Putamen (tissue), 1 donor: ENCODE results near the gene PSG1.
"Not testable (repeated sequence)": the region's sequence is repeated elsewhere in the genome, so short reads cannot be mapped to it uniquely, and the experiment has no call there.

Experiments used
- DNase-seq: peaks from one replicate; pipeline ENCODE4 v3.0.0-alpha.2; 2016; ENCODE audit warnings: low spot score

Gene PSG1

GRCh38 chr19:42881279-42881678 is 1.8 kb upstream of the PSG1 start:
- DNase-seq = not testable (repeated sequence)

- DNase-seq = not testable (repeated sequence)
Measured at GRCh38 chr19:42880621-42881020, 1.1 kb upstream of the PSG1 start.

- DNase-seq = not testable (repeated sequence)
Measured at GRCh38 chr19:42876596-42876995, 2.9 kb downstream of the PSG1 start.

- not testable (repeated sequence) for DNase-seq
Measured at GRCh38 chr19:42875881-42876280, 3.6 kb downstream of the PSG1 start.

GRCh38 chr19:42874901-42875813 is 4.4 kb downstream of the PSG1 start:
- DNase-seq = not testable (repeated sequence)

- not testable (repeated sequence) for DNase-seq
Measured at GRCh38 chr19:42874136-42874535, 5.4 kb downstream of the PSG1 start.

GRCh38 chr19:42872608-42873007 is 6.9 kb downstream of the PSG1 start:
- DNase-seq = no peak

- DNase-seq = no peak
Measured at GRCh38 chr19:42857544-42857867, 22.0 kb downstream of the PSG1 start.

GRCh38 chr19:42856866-42857543 is 22.5 kb downstream of the PSG1 start:
- DNase-seq = not testable (repeated sequence)

GRCh38 chr19:42854745-42855144 is 24.8 kb downstream of the PSG1 start:
- not testable (repeated sequence) for DNase-seq

GRCh38 chr19:42853231-42853630 is 26.3 kb downstream of the PSG1 start:
- not testable (repeated sequence) for DNase-seq

GRCh38 chr19:42852821-42853220 is 26.7 kb downstream of the PSG1 start:
- DNase-seq = not testable (repeated sequence)

- DNase-seq = not testable (repeated sequence)
Measured at GRCh38 chr19:42851718-42852280, 27.7 kb downstream of the PSG1 start.

GRCh38 chr19:42850981-42851717 is 28.4 kb downstream of the PSG1 start:
- no peak for DNase-seq

GRCh38 chr19:42846597-42846996 is 32.9 kb downstream of the PSG1 start:
- DNase-seq = no peak

- DNase-seq = not testable (repeated sequence)
Measured at GRCh38 chr19:42843631-42844030, 35.9 kb downstream of the PSG1 start.

- DNase-seq = not testable (repeated sequence)
Measured at GRCh38 chr19:42832746-42833442, 46.6 kb downstream of the PSG1 start.

- not testable (repeated sequence) for DNase-seq
Measured at GRCh38 chr19:42832023-42832680, 47.4 kb downstream of the PSG1 start.

GRCh38 chr19:42831221-42832019 is 48.1 kb downstream of the PSG1 start:
- DNase-seq = peak; percentile 70
